GM12878 (cell line): ENCODE results near the gene GALR3. TPM values are rescaled to one million over a fixed set of nuclear protein-coding genes. Genes with fewer than 3 reads are reported as not detected.

Experiments used
- ATAC-seq: fragments of 200-7000 bp; cut with Tn5 transposase; 3 replicates; pipeline ENCODE4 v1.9.1; 2020; ENCODE audit warnings: mild to moderate bottlenecking, moderate library complexity
- BruUV-seq: library from RNA; stranded (reverse); fragments of 400-500 nt; replicated peaks from 2 replicates; lab custom pipeline; 2021; lab: Mats Ljungman, UMichigan
- CTCF ChIA-PET: fragments of 300-600 bp; sonication (Branson Sonifier 250); formaldehyde crosslinking; extraction: SDS; loops from one replicate; lab custom pipeline; 2021; ENCODE audit warnings: inconsistent platforms; lab: Yijun Ruan, JAX
- POLR2A ChIA-PET: fragments of 350-600 bp; formaldehyde crosslinking; extraction: SDS; loops from one replicate; lab custom pipeline; 2021; ENCODE audit warnings: inconsistent platforms; lab: Charles Lee
- RAD21 ChIA-PET: fragments of 300-600 bp; sonication (Branson Sonifier 250); formaldehyde crosslinking; loops from one replicate; lab custom pipeline; 2023; ENCODE audit warnings: antibody characterized with exemption; ENCODE audit not compliant: unreplicated experiment; lab: Charles Lee
- SMC1A ChIA-PET: fragments of 300-600 bp; sonication (Branson Sonifier 250); formaldehyde crosslinking; loops from one replicate; lab custom pipeline; 2023; ENCODE audit not compliant: unreplicated experiment, uncharacterized antibody; lab: Charles Lee
- DNase-seq: peaks from one replicate; pipeline ENCODE4 v3.0.0-alpha.2; 2011; ENCODE audit warnings: low read depth, low spot score
- FAIRE-seq: peaks from 3 replicates; lab custom pipeline; 2011; peaks lifted over from hg19 to GRCh38; lab: Jason Lieb, UNC
- H2AFZ ChIP-seq: 2 replicates; pipeline ENCODE4 v1.6.0; 2011; ENCODE audit warnings: low read depth, low read length, control low read depth; ENCODE audit not compliant: control insufficient read depth
- H3K27ac ChIP-seq: 2 replicates; pipeline ENCODE4 v1.5.1; 2011; ENCODE audit warnings: control low read depth; ENCODE audit not compliant: control insufficient read depth, insufficient read depth
- H3K27me3 ChIP-seq, 2 experiments: replicated peaks in 1 of 2; 2 replicates each; pipeline versions ENCODE4 v1.6.0 to v1.6.1; 2011; ENCODE audit warnings: low read length in 1 of 2; ENCODE audit not compliant: control insufficient read depth in 2 of 2, insufficient read depth in 2 of 2
- H3K36me3 ChIP-seq, 2 experiments: 2 replicates each; pipeline ENCODE4 v1.5.1; 2011; ENCODE audit warnings: low read length in 1 of 2; ENCODE audit not compliant: control insufficient read depth in 2 of 2, insufficient read depth in 2 of 2
- H3K4me1 ChIP-seq: 2 replicates; pipeline ENCODE4 v1.6.1; 2011; ENCODE audit warnings: mild to moderate bottlenecking, low read length, moderate library complexity, mixed read lengths; ENCODE audit not compliant: control insufficient read depth, insufficient read depth
- H3K4me2 ChIP-seq: 2 replicates; pipeline ENCODE4 v1.6.0; 2011; ENCODE audit warnings: control low read depth; ENCODE audit not compliant: control insufficient read depth, insufficient read depth
- H3K4me3 ChIP-seq: fragments of 200-600 bp; sonication (generic); 2 replicates; pipeline ENCODE4 v1.5.1; 2016
- H3K79me2 ChIP-seq: 2 replicates; pipeline ENCODE4 v1.6.0; 2011; ENCODE audit warnings: low read length; ENCODE audit not compliant: control insufficient read depth, insufficient read depth
- H3K9ac ChIP-seq: 2 replicates; pipeline ENCODE4 v1.8.0; 2011; ENCODE audit warnings: low read length, control low read depth, mixed read lengths; ENCODE audit not compliant: control insufficient read depth, insufficient read depth
- H3K9me3 ChIP-seq: replicated peaks from 3 replicates; pipeline ENCODE4 v1.5.1; 2011; ENCODE audit warnings: mild to moderate bottlenecking, low read length; ENCODE audit not compliant: control insufficient read depth, insufficient read depth
- H4K20me1 ChIP-seq: 2 replicates; pipeline ENCODE4 v1.6.0; 2011; ENCODE audit not compliant: control insufficient read depth, insufficient read depth
- MTA2 ChIP-seq: fragments of 450-650 bp; IDR thresholded peaks from 2 replicates; pipeline ENCODE4 v1.6.1; 2016; ENCODE audit warnings: low read depth, mild to moderate bottlenecking, moderate library complexity
- NRF1 ChIP-seq: conservative IDR thresholded peaks from 2 replicates; pipeline ENCODE4 v1.6.1; 2011; ENCODE audit warnings: mild to moderate bottlenecking, low read depth, low read length, improper control_type of control experiment
- RAD51 ChIP-seq: fragments of 450-650 bp; IDR thresholded peaks from 2 replicates; pipeline ENCODE4 v1.6.1; 2016; ENCODE audit warnings: moderate library complexity, mild to moderate bottlenecking, inconsistent platforms
- WRNIP1 ChIP-seq: IDR thresholded peaks from 2 replicates; pipeline ENCODE4 v1.6.1; 2011; ENCODE audit warnings: low read depth, low read length, improper control_type of control experiment, borderline replicate concordance
- ZBTB4 ChIP-seq: fragments of 450-650 bp; formaldehyde crosslinking; IDR thresholded peaks from 2 replicates; pipeline ENCODE4 v1.4.0; 2022; ENCODE audit warnings: mild to moderate bottlenecking, moderate library complexity
- ZNF687 ChIP-seq: fragments of 450-650 bp; IDR thresholded peaks from 2 replicates; pipeline ENCODE4 v1.6.1; 2017; ENCODE audit warnings: mild to moderate bottlenecking, moderate library complexity
- WGBS: methylation state at CpG from one replicate; pipeline ENCODE4 v1.1.6; 2016; ENCODE audit warnings: low lambda C conversion rate; ENCODE audit not compliant: insufficient replicate concordance, insufficient coverage; ENCODE audit errors: missing lambda C conversion rate; 5-methylcytosine and 5-hydroxymethylcytosine counted together
- in situ Hi-C: fragments of 300-500 bp; cut with MboI; formaldehyde crosslinking; loops from 9 replicates; pipeline ENCODE4 v1.14.3; 2018; ENCODE audit warnings: mixed read lengths
- intact Hi-C: fragments of 100-400 bp; cut with micrococcal nuclease; formaldehyde crosslinking; loops from one replicate; pipeline ENCODE4 v1.14.2; 2022; ENCODE audit not compliant: unreplicated experiment
- polyA plus RNA-seq, 11 experiments: library from polyadenylated mRNA; depleted of rRNA in 4 of 11; unstranded in 6 of 11; stranded (reverse) in 5 of 11; fragments of >200 nt; fragmentation: Nextera tagmentation in 4 of 11; fragmentation: Illumina TruSeq in 1 of 11; extraction: Ambion mirVana in 4 of 11; extraction: Trizol in 1 of 11; gene quantifications; 1 replicate in 1 of 11; 2 replicates in 10 of 11; pipeline versions ENCODE4 v1.2.1 to v1.2.3, GENCODE V29; 2011 to 2016; ENCODE audit warnings: inconsistent platforms in 2 of 11, missing spikeins in 2 of 11, low read depth in 1 of 11
- total RNA-seq, 4 experiments: library from RNA; depleted of rRNA in 3 of 4; stranded (reverse); fragments of >200 nt in 3 of 4; fragmentation: Illumina TruSeq in 1 of 4; extraction: Trizol in 1 of 4; gene quantifications; 2 replicates each; pipeline versions ENCODE4 v1.2.1 to v1.2.3, GENCODE V29; 2013 to 2021
- TF ChIP-seq, protein P1 (sequence below): IDR thresholded peaks from 2 replicates; pipeline ENCODE4 v1.6.1; 2011; ENCODE audit warnings: borderline replicate concordance, low read depth, mild to moderate bottlenecking, moderate library complexity, low read length; ENCODE audit not compliant: insufficient read depth, poor library complexity, severe bottlenecking

The GALR3 gene
- total and polyA plus RNA-seq, 10 of the 15 experiments (the other 5 are each of a cell fraction or from before 2014, with no cell fraction given), result not detected

DNA sequence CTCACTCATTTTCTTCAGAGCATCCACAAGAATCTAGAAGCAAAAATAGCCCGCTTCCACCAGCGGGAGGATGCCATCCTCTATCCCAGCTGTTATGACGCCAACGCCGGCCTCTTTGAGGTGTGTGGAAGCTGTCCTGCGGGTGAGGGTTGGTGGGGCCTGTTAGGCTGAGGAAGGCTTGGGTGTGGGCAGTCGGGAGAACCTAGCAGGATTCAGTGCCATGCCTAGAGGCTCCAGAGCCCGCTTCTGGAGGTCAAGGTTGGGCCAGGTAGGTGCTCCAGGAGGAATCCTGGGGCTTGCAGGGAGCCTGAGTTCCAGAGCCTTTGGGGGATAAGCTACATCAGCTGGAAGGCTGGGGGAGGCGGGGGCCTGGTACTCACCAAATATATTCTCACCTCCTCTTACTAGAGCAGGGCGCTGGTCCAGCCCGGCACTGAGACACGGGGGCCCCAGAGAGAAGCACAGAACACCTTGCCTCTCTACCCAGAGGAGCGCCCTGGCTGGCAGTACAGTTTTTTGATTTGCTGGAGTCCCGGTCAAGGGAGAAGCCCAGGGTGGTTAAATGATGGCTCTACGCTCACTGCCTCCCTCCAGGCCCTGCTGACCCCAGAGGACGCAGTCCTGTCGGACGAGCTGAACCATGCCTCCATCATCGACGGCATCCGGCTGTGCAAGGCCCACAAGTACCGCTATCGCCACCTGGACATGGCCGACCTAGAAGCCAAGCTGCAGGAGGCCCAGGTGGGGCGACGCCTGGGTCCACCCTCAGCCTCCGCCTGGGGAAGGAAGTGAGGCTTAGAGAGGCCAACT, 10.1 kb upstream of the GALR3 start:
- no peaks in the 10 kb centered on the region for H3K79me2 ChIP-seq
- in situ Hi-C loops, result no loop called here
- 81% methylated on average over 27 of the region's 27 CpGs for WGBS
- TF ChIP-seq NRF1 (no peak), MTA2 (no peak), WRNIP1 (no peak), ZNF687 (no peak), RAD51 (no peak), ZBTB4 (CRISPR knock-in tag) (no peak)
- TF ChIP-seq, protein P1, sequence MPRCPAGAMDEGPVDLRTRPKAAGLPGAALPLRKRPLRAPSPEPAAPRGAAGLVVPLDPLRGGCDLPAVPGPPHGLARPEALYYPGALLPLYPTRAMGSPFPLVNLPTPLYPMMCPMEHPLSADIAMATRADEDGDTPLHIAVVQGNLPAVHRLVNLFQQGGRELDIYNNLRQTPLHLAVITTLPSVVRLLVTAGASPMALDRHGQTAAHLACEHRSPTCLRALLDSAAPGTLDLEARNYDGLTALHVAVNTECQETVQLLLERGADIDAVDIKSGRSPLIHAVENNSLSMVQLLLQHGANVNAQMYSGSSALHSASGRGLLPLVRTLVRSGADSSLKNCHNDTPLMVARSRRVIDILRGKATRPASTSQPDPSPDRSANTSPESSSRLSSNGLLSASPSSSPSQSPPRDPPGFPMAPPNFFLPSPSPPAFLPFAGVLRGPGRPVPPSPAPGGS, result no peak
- H3K9me3 ChIP-seq, result no peaks in the 10 kb centered on the region
- H3K27ac ChIP-seq, result no peak overlapping the region
- ChIA-PET RAD21 (no interaction called here), SMC1A (no interaction called here), POLR2A (no interaction called here), CTCF (interaction anchor here (8.7 kb wide), 1 partner anchor 50 kb away, joined by 121 read pairs; no protein-coding TSS in a partner anchor)
- no peak for DNase-seq
- H2AFZ ChIP-seq, result no peak overlapping the region
- BruUV-seq, result no TSS peak
- ATAC-seq, result no peak
- FAIRE-seq, result no peak
- H4K20me1 ChIP-seq, result no peaks in the 10 kb centered on the region
- no peaks in the 10 kb centered on the region for H3K36me3 ChIP-seq
- H3K4me1 ChIP-seq, result peaks cover 8% of the 10 kb centered on the region
- H3K4me3 ChIP-seq, result no peak overlapping the region
- no peak overlapping the region for H3K9ac ChIP-seq
- intact Hi-C loops, result no loop called here
- no peak overlapping the region for H3K4me2 ChIP-seq
- no peaks in the 10 kb centered on the region; a peak in 1 of 4 replicates for H3K27me3 ChIP-seq
